ENCODE measurements around the gene BNIP1.

The BNIP1 gene

GRCh38 chr5:173213236-173213933 lies 69.1 kb downstream of the BNIP1 start:
- DNase-seq: no peak

All from CD4-positive, alpha-beta T cell treated with Interferon alpha-2 for 1 hour (primary cell).